Stimulated activated CD4-positive, alpha-beta T cell treated with anti-CD3 and anti-CD28 coated beads, Interleukin-4, amount 100 ng/mL, for 4 hours (primary cell): ENCODE measurements around the gene GBE1.
"Not testable (repeated sequence)": the region's sequence is repeated elsewhere in the genome, so short reads cannot be mapped to it uniquely, and the experiment has no call there.

Experiments
- DNase-seq, 2 experiments: peaks; one replicate each; pipeline ENCODE4 v3.0.0-alpha.2; 2020

Gene GBE1

DNA sequence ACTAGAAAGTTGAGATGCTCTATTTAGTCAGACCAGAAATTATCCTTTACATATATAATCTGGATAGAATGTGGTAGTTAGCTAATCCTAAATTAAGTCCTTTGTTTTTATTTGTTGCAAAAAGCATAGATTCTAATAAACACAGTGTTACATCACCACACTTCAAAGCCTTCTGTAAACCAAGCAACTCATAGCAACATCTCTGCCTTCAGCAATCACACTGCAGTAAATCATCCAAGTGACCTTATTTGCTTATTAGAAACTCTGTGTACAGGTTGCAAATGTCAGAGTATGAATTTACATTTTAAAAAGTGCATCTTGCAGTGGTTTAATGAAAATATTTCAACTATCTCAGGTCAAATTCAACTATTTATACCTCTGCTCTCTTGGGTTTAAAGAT, 242.5 kb downstream of the GBE1 start:
- DNase-seq, result no peak

DNA sequence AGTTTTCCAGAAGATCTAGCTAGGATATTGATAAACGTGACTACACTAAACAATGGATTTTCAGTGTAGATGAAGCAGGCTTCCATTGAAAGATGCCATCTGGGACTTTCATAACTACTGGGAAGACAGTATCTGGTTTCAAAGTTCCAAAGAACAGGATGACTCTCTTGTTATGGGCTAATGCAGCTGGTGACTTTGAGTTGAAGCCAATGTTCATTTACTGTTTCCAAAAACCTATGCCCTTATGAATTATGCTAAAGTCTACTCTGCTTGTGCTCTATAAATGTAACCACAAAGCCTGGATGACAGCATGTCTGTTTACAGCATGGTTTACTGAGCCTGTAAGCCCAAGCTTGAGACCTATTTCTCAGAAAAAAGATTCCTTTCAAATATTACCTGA, 245.4 kb downstream of the GBE1 start:
- no peak for DNase-seq

DNA sequence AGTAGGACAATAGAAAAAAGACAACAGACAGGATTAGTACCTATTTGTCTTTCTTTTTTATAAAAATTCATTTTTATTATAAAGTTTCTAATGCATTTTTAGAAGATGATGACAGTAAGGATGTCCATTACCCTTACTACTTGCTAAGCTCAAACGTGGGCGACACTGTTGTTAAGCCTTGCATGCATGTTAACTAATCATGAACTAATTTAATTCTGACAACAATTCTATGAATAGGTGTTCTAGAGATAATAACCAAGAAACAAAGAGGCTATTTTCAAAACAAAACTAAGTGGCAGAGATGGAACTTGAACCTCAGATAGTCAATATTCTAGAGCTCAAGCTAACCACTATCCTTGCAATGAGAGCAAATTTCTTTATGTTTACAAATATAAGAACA, 247.9 kb downstream of the GBE1 start:
- no peak for DNase-seq

DNA sequence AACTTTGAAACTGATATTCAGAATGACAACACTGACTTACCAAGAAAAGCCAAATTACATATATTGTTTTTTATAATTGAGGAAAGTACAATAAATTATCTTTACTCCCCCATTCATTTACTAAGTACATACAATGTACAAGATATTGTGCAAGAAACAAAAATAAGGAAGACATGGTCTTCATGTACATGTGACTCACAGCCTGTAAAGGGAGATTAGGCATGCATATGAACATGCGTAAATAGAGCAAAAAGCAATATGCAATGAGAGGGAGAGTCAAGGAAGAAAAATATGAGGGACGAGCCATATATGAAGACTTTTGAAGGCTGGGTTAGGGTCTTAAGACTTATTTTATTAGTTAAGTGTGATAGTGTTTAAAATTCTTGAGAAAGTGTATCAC, 258.4 kb downstream of the GBE1 start:
- no peak for DNase-seq

DNA sequence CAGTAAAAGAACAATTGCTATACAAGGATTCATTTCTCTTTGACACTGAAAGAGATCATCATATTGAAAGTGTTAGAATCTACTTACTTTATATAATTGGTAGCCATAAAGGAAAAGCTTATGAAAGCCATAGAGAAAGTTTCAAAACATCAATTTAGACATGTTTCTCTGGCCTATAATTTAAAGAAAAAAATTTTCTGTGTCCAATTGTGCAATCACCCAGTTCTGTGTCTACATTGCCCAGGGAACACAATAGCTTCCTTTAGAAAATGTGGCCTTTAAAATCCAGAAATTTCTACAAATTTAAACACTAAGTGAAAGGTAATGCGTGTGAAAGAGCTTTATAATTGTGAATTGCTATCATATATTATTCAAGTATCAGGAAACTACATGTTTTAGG, 259.2 kb downstream of the GBE1 start:
- DNase-seq, result no peak

DNA sequence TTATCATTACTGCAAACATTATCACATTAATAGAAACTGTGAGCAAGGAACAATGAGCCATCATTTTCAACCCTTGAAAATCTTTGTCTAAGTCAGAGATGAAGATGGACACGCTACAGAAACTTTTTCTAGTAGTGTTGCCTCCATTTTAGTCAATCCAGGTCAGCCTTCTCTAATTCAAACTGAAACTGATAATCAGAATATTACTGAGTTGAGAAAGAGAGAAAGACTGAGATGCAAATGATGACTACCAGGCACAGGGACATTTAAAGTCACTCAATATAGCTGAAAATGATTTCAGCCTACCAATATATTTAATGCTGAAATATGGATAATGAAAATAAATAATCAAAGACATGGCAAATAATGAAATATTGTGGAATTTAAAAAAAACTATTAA, 261.4 kb downstream of the GBE1 start:
- no peak for DNase-seq

DNA sequence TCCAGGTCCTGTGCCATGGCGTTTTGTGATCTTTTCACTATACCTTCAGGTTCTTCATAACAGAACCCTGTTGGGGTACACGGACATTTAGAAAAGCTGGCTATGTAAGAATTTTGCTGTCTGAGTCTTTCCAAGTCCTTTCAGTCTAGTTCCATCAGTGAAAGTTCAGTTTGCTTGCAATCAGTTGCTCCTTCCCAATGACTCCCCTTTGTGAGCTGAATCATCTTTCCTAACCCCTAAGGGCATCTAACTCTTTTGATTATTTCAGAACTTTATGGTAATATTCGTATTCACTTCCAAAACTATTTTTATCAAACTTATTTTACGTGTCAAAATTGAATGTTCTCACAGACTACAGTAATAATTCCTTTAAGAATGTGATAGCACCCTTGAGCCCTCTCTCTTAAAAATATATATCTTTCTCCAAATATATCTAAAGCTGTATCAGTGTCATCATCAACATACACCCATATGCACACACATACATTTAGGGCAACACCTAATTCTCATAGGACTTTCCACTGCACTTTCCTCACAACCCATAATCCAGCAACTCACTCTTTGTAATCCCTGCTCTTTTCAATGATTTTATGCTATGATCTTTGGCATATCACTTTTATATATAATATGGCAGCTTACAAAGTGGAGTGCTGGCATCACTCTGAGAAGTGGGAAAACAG, 263.7 kb downstream of the GBE1 start:
- no peak for DNase-seq

DNA sequence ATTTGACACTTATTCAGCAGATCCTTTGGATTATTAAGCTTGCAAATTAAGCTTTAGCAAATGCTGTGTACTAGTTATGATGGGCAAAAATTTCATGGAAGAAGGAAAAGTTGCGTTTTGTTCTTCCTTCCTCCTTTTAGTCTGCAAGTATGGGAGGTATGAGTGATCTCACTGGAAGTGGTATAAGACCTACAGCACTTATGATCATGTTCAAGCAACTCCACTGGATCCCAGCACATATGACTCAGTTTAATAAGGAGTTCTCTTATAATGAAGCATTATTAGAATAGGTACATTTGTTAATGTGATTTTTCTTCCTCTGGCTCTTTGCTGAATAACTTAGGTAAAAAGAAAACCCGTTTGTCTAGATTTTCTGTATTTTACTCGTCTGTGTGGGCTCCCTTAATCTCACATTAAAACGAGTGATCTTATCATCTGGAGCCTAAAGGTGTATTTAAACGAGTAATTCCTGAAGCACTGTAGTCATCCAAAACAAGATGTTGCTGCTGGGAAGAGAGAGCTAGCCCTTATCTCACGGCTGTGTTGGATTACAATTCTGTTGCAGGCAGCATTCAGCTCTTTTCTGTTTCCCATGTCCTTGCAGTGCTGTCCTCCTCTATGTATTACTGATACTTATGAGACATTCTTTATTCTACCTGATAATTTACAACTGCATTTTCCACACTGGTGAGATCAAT, 264.9 kb downstream of the GBE1 start:
- DNase-seq, result no peak

DNA sequence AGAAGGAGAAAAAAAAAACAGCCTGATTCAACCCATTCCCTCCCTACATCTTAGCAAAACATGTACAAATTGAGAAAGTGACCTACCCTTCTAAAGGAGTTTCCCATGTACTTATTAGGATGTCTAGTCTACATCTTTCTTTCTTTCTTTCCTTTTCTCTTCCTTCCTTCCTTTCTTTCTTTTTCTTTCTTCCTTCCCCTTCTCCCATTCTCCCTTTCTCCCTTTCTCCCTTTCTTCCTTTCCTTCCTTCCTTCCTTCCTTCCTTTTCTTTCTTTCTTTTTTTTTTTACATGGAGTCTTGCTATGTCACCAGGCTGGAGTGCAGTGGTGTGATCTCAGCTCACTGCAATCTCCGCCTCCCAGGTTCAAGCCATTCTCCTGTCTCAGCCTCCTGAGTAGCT, 269.0 kb downstream of the GBE1 start:
- not testable (repeated sequence) for DNase-seq

DNA sequence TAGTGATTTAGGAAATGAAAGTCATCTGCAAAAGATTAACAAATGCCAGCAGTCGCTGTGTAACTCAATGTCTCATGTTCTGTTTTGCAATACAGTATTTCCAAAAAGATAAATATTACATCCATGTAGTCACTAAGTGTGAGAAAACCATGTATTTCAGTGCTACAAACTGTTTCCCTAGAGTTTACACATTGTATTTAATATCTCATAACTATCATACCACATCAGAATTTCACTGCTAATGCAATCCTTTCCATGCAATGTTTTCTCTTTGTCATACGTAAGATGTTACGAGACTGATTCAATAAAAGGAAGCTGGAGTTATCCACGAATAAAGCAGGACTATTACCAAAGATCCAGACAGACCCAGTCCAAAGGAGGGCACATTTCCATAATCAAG, 269.4 kb downstream of the GBE1 start:
- no peak for DNase-seq

DNA sequence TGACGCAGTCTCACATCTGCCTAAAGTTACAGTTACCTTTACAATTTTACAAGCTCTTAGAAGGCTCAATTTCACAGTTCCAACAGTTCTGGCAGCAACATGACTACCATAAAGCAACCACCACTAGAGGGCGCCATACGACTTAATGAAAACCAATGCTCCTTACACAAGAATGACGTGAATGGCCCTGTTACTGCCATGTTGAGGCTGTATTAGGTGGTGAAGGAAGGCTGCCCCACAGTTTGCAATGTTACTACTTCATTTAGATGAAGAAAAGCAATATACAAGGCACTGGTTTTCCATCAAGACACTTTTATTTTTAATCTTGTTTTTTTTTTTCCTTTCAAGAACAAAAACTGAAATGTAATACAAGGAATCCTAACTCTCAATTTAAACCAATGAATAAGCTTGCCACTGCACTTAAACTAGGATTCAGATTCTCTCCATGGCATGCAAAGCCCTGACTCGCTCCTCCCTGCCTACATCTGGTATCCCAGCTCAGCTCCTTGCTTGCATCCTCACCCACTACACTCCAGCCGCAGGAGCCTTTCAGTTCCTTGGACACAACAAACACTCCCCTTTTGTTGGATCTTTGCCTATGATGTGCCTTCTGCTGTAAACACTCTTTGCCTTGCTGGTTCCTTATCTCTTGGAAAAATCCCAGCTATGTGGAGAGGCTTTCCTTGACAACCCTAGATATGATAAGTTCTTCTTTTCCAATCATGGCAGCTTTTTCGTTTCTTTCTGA, 270.7 kb downstream of the GBE1 start:
- DNase-seq, result peak; percentile 37 to 62

DNA sequence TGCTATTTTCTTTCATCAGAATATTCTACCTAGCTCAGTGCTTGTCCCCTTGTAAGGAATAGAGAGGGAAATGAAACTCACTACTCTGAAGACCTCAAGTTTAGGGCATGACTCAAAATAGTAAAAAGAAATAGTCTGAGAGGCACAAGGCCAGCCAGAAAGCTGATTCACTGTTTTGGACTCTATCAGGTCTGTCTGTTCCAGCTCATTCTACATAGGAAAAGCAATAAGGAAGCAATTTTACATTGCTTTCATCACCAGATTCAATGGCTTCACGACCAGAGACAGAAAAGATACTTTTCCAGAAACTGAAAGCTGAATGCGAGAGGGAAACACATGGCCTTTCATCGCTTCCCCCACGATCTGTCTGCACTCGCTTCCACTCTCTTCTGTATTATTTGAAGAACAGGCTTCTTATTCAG, 276.0 kb downstream of the GBE1 start:
- no peak for DNase-seq

DNA sequence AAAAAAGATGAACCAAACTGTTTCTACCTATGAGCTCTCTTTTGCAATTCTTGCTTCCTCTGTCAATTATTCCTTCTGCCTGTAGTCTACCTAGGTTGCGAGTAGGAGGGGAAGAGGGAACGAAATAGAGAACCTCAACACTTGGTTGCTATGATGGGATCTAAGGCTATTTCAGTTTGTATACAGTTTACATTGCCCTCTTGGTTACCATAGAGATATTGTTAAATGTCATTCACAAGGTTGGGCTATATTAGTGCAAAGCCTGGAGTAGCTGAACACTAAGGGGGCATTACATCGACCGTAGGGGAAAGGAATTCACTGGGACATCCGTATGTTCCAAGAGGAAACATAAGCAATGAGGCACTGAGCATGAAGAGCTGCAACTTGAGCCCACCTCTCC, 276.9 kb downstream of the GBE1 start:
- DNase-seq, result no peak

DNA sequence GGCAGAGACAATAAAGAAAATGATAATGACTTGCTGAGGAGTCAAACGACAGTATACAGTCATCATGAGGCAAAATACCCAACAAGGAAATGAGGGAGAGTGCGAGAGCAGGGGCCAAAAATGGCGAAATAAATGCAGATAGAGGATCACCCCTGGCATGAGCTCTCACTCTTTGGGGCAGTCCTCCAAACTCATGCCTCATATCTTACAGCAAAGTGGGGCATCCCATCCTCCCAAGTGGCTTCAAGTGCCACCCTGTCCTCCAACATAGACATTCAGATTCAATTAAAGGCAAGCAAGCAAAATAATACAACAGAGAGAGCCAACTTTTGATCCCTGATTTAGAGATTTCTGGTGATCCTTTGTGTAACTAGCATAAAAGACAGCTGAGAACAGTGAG, 278.4 kb downstream of the GBE1 start:
- no peak for DNase-seq

DNA sequence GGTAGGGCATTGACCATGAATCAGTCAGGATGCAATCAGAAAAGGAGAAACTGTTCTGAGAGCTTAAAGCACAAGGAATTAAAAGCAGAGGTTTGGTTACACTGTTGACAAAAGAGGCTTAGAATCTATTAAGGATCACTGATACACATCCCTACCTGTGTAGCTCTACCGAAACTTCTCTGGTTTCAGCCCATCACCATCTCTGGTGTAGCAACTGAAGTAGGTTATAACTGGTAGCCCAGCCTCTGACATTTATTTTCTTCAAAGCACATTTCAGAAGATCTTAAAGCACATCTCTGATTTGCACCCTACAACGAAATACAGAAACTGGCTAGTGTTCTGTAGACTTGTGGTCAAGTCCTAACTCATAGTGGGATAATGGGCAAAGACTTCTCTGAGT, 283.7 kb downstream of the GBE1 start:
- no peak for DNase-seq

DNA sequence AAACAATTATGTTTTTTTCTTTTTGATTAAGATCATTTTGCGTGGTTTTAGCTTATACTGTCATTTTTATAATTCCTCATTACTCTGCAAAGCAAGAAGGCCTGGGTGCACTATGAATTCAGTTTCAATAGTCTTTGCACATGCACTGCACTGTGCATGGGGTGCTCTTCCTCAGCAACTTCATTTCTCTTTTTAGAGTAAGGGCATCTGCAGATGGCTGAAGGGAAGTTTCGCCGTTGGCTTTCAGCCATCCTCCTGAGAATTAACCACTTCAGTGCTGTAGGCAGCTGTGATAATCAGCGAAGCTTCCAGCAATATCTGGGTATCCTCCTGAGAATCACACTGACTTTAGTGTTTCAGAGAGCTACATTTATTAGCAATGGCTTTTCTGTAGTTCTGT, 284.8 kb downstream of the GBE1 start:
- no peak for DNase-seq

DNA sequence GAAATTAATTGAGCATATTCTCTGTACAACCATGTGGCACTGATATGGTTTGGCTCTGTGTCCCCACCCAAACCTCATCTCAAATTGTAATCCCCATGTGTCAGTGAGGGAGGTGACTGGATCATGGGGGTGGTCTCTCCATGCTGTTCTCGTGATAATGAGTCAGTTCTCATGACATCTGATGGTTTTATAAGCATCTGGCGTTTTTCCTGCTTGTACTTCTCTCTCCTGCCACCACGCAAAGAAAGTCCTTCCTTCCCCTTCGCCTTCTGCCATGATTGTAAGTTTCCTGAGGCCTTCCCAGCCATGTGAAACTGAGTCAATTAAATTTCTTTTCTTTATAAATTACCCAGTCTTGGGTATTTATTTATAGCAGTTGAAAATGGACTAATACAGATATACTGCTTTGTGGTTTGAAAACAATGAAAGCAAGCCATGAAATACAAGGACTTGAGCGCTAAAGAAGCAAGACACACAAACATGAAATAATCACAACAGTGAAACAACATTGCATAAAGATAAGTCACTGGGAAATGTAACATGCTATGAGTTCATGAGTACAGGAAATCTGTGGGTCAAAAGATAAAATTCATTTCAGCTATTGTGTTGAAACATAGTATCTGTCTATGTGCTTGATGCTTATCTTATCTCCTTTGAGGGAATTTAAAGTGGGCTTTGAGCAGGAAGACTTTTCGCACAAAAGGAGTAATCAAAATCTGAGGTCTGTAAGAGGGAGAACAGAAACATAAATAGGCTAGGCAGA, 288.7 kb downstream of the GBE1 start:
- no peak for DNase-seq

DNA sequence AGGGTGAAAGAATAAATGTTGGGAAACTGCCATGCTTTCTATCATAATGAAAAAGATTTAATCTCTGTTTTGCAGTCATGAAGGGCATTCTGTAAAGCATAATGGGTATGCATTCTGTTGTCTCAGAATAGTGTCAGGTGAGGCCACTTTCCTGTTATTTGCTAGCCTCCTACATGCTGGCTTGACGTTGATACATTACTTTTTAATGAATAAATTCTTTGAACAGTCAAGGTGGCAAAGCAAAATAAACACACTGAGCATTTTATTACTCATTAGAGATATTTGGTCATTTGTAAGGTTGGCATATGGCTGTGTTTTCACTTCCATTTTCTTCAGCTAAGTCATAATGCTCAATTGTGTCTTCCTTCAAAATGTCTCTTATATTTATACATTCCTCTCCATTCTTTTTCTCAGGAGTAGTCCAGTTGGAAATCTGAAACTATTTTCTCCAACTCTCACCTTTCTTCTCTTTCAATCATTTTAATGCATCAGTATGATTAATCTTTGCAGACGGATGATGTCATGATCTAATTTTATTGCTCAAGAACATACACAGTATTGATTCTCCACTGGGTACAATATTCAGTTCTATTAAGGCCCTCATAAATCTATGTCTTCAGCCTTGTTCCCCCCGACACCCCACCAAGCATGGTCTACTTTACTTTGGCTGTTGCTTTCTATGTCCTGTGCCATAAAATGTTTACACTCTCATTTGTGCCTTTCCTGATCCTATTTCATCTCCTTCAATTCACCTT, 290.7 kb downstream of the GBE1 start:
- DNase-seq, result no peak

DNA sequence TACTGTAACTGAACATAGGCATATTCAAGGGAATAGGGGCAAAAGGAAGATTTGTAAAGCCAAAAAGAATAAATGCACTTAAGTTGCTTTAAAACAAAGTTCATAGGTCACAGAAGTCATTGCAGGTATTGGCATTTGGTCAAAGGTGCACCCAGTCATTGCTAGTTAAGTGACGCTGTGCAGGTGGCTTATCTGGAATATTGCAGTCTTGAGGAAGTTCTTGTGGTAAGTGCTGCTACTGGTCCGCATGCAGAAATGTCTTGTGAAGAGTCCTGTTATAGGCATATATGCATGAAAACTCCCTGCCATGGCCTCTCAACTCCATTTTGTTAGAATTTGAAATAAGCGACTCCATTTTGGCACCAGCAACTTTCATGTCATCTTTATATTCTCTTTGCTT, 293.1 kb downstream of the GBE1 start:
- DNase-seq, result no peak

DNA sequence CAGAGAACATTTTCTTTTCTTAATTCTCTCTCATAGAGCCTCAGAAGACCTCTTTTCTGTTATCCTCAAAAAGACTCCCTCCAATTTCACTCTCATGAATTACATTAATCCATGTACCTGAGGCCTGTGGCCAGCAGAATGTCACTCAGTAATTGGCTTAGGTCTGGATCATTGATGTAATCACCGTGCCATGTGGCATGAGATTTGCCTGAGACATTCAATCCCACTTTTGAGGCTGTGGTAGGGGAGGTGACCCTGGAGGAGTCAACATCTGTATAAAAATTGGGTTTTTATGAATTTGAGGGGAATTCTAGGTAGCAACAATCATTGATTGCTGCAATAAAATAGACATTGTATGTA, 295.3 kb downstream of the GBE1 start:
- DNase-seq, result no peak

DNA sequence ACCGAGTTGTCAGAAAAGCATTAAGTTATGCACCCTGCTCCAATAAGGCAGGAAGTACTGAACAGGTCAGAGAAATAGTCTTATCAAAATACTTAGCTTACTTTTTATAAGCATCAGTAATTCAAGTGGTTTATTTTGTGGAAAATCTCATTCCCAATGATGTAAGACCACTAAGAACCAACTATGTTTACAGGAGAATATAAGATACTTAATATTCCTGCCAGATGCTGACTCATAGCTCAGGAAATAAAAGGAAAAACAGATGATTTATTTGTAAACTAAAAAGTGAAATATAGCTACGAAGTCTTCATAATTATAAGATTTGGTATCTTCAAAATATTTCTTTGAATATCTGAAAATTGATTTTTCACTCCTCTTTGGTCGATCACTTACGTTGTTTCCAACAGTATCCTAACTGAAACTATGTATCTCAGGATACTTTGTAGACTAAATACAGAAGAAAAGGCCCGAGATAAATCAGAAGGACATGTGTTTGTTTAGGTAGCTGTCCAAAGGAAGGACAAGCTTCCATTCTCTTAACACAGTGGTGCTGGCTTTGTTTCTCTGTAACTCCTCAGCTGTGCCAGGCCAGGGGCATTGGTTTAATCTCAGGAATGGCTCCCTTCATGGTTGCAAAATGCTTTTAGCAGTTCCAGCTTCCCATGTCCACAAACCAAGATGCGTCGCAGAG, 295.8 kb downstream of the GBE1 start:
- no peak for DNase-seq

DNA sequence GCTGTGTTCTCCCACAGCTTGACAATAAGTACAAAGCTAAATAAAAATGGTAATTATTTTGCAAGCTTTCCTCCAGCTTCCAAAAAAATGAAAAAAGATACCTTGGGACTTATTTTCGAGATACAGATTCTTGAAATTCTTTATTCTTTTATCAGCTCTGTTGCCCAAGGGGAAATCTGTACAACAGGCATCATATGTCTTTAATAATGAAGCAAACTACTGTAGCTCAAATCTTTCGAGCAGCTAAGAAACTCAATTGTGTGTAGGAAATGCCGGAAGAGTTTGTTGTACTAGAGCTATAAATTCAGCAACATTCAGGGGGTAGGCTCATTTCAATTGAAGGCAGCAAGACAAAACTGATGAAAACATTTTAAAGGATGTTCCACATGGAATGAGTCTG, 297.7 kb downstream of the GBE1 start:
- DNase-seq, result no peak
